OCI-LY7 (cell line): ENCODE measurements around the gene ATG9B. TPM values are rescaled to one million over a fixed set of nuclear protein-coding genes. Genes with fewer than 3 reads are reported as not detected.

ENCODE experiments used
- BruUV-seq: library from RNA; stranded (reverse); fragments of 400-500 nt; replicated peaks from 2 replicates; lab custom pipeline; 2021; lab: Mats Ljungman, UMichigan
- CTCF ChIA-PET: fragments of 300-600 bp; sonication (Branson Sonifier 250); formaldehyde crosslinking; loops from one replicate; lab custom pipeline; 2022; ENCODE audit warnings: antibody characterized with exemption; ENCODE audit not compliant: unreplicated experiment; lab: Charles Lee
- POLR2A ChIA-PET: fragments of 300-600 bp; sonication (Branson Sonifier 250); formaldehyde crosslinking; loops from one replicate; lab custom pipeline; 2022; ENCODE audit warnings: antibody characterized with exemption; lab: Charles Lee
- DNase-seq: peaks from one replicate; pipeline ENCODE4 v3.0.0-alpha.2; 2015; ENCODE audit warnings: low spot score
- H2AFZ ChIP-seq: fragments of 200-600 bp; sonication (generic), shearing (Covaris generic); 2 replicates; pipeline ENCODE4 v1.6.1; 2014; ENCODE audit warnings: mild to moderate bottlenecking, antibody characterized with exemption, low read length, moderate library complexity
- H3K27ac ChIP-seq: fragments of 200-600 bp; sonication (generic); 2 replicates; pipeline ENCODE4 v1.5.1; 2014; ENCODE audit warnings: mixed run types, low read depth, mild to moderate bottlenecking, moderate library complexity, low read length, inconsistent platforms; ENCODE audit not compliant: poor library complexity, severe bottlenecking
- H3K36me3 ChIP-seq: fragments of 200-600 bp; sonication (generic); 2 replicates; pipeline ENCODE4 v1.6.1; 2014; ENCODE audit warnings: mild to moderate bottlenecking, antibody characterized with exemption, low read length, moderate library complexity, mixed read lengths; ENCODE audit not compliant: insufficient read depth
- H3K4me1 ChIP-seq: fragments of 200-600 bp; sonication (generic); 2 replicates; pipeline ENCODE4 v1.5.1; 2014; ENCODE audit warnings: mild to moderate bottlenecking, low read length; ENCODE audit not compliant: insufficient read depth, poor library complexity, severe bottlenecking
- H3K4me2 ChIP-seq: fragments of 200-600 bp; sonication (generic); 2 replicates; pipeline ENCODE4 v1.6.1; 2014; ENCODE audit warnings: mild to moderate bottlenecking, low read length
- H3K4me3 ChIP-seq: fragments of 200-600 bp; sonication (generic); 2 replicates; pipeline ENCODE4 v1.5.1; 2014; ENCODE audit warnings: mild to moderate bottlenecking, low read depth, low read length; ENCODE audit not compliant: poor library complexity, severe bottlenecking
- H3K79me2 ChIP-seq: fragments of 200-600 bp; sonication (generic); 2 replicates; pipeline ENCODE4 v1.6.1; 2016; ENCODE audit warnings: low read depth, mild to moderate bottlenecking, low read length, moderate library complexity, mixed read lengths; ENCODE audit not compliant: insufficient read depth
- H3K9me2 ChIP-seq: fragments of 200-600 bp; sonication (generic); 2 replicates; pipeline ENCODE4 v1.6.1; 2016; ENCODE audit warnings: mild to moderate bottlenecking, low read length, mixed read lengths; ENCODE audit not compliant: insufficient read depth
- H3K9me3 ChIP-seq: fragments of 200-600 bp; sonication (generic); 2 replicates; pipeline ENCODE4 v1.6.1; 2014; ENCODE audit warnings: mild to moderate bottlenecking, mixed run types, low read length, mixed read lengths
- H4K20me1 ChIP-seq: fragments of 200-600 bp; sonication (generic); 2 replicates; pipeline ENCODE4 v1.6.1; 2014; ENCODE audit warnings: mild to moderate bottlenecking, antibody characterized with exemption, low read length, moderate library complexity, mixed read lengths; ENCODE audit not compliant: insufficient read depth
- CTCF ChIP-seq: fragments of 200-600 bp; sonication (generic); conservative IDR thresholded peaks from 2 replicates; pipeline ENCODE4 v1.5.1; 2014; ENCODE audit warnings: mild to moderate bottlenecking, antibody characterized with exemption, low read length, moderate library complexity, mixed read lengths
- EZH2phosphoT487 ChIP-seq: fragments of 200-600 bp; sonication (generic); IDR thresholded peaks from 2 replicates; pipeline ENCODE4 v1.6.1; 2018; ENCODE audit warnings: low read depth, borderline replicate concordance, mild to moderate bottlenecking, mixed run types, antibody characterized with exemption, low read length, moderate library complexity, mixed read lengths
- intact Hi-C: fragments of 100-400 bp; cut with micrococcal nuclease; formaldehyde crosslinking; loops from one replicate; pipeline ENCODE4 v1.10.0; 2022; ENCODE audit not compliant: unreplicated experiment
- total RNA-seq, 2 experiments: library from RNA; depleted of rRNA in 1 of 2; stranded (reverse); fragments of >200 nt in 1 of 2; shearing (Covaris generic) in 1 of 2; gene quantifications; 2 replicates each; pipeline ENCODE4 v1.2.3, GENCODE V29; 2014 to 2022

The ATG9B gene
- total RNA-seq, 2 experiments from 2014 or later: 0.97 to 1.1 TPM

GRCh38 chr7:151039850-151040548 lies 15.7 kb upstream of the ATG9B start:
- Histone ChIP-seq H3K79me2 (no peaks in the 10 kb centered on the region), H3K4me3 (no peak overlapping the region), H3K9me3 (no peaks in the 10 kb centered on the region), H3K4me2 (no peak overlapping the region), H3K27ac (no peak overlapping the region), H3K4me1 (no peaks in the 10 kb centered on the region), H4K20me1 (no peaks in the 10 kb centered on the region), H3K9me2 (no peaks in the 10 kb centered on the region), H2AFZ (no peak overlapping the region), H3K36me3 (peaks cover 14% of the 10 kb centered on the region)
- intact Hi-C loops: no loop called here
- no TSS peak for BruUV-seq
- TF ChIP-seq EZH2phosphoT487: no peak
- no peak for TF ChIP-seq CTCF
- no peak for DNase-seq
- POLR2A ChIA-PET: no interaction called here
- CTCF ChIA-PET: no interaction called here

- no peaks in the 10 kb centered on the region for H3K4me1 ChIP-seq
- ChIA-PET POLR2A (no interaction called here), CTCF (no interaction called here)
- H4K20me1 ChIP-seq: no peaks in the 10 kb centered on the region
- no peak for TF ChIP-seq EZH2phosphoT487
- TF ChIP-seq CTCF: no peak
- H3K4me2 ChIP-seq: no peak overlapping the region
- no peak overlapping the region for H2AFZ ChIP-seq
- no peaks in the 10 kb centered on the region for H3K9me2 ChIP-seq
- no peaks in the 10 kb centered on the region for H3K9me3 ChIP-seq
- H3K4me3 ChIP-seq: no peak overlapping the region
- intact Hi-C loops: no loop called here
- peaks cover 17% of the 10 kb centered on the region for H3K36me3 ChIP-seq
- BruUV-seq: no TSS peak
- no peaks in the 10 kb centered on the region for H3K79me2 ChIP-seq
- no peak for DNase-seq
- H3K27ac ChIP-seq: no peak overlapping the region
Measured at GRCh38 chr7:151038951-151039849, 14.9 kb upstream of the ATG9B start.

GRCh38 chr7:151035902-151036301 lies 11.6 kb upstream of the ATG9B start:
- POLR2A ChIA-PET: no interaction called here
- Histone ChIP-seq H2AFZ (no peak overlapping the region), H3K9me2 (no peaks in the 10 kb centered on the region), H3K79me2 (no peaks in the 10 kb centered on the region), H3K27ac (no peak overlapping the region), H4K20me1 (no peaks in the 10 kb centered on the region), H3K4me3 (no peak overlapping the region), H3K4me1 (no peaks in the 10 kb centered on the region), H3K4me2 (no peak overlapping the region), H3K9me3 (no peaks in the 10 kb centered on the region), H3K36me3 (peaks cover 19% of the 10 kb centered on the region)
- intact Hi-C loops: no loop called here
- BruUV-seq: no TSS peak
- no peak for DNase-seq
- TF ChIP-seq CTCF (no peak), EZH2phosphoT487 (no peak)
- CTCF ChIA-PET: no interaction called here
